ENCODE data around the gene SEMA3F. TPM values are rescaled to one million over a fixed set of nuclear protein-coding genes. Genes with fewer than 3 reads are reported as not detected.

Gene SEMA3F
- total and polyA plus RNA-seq, 2 experiments from 2014 or later, result 21.8 to 27.6 TPM

GRCh38 chr3:50235716-50236483, 80.8 kb downstream of the SEMA3F start, which contains the start of gene GNAI2:
Gene GNAI2 (plus strand): TSS chr3:50236204. CDS start chr3:50236336, 132 bp downstream.
- no peaks in the 10 kb centered on the region for H3K27me3 ChIP-seq
- peak within 1 kb of the TSS; percentile 72 for H3K27ac ChIP-seq
- TF ChIP-seq CTCF (IDR thresholded peaks at IDR 0.05; ENCODE audit: low read depth, low read length), result no peak
- no peaks in the 10 kb centered on the region for H3K9me3 ChIP-seq (ENCODE audit: low read depth)
- H3K36me3 ChIP-seq, result no peaks in the 10 kb centered on the region
- peaks cover 23% of the 10 kb centered on the region for H3K4me1 ChIP-seq (ENCODE audit: low read depth)
- DNase-seq (ENCODE audit: low read depth in 1 of 2, low spot score in 1 of 2), result peak; percentile 99
- peak within 1 kb of the TSS; percentile 57 for H3K4me3 ChIP-seq

GRCh38 chr3:50236484-50237132, 81.5 kb downstream of the SEMA3F start:
- Histone ChIP-seq H3K4me1 (ENCODE audit: low read depth) (peaks cover 30% of the 10 kb centered on the region), H3K4me3 (peak overlapping the region; percentile 57), H3K27ac (peak overlapping the region; percentile 66), H3K36me3 (no peaks in the 10 kb centered on the region), H3K9me3 (ENCODE audit: low read depth) (no peaks in the 10 kb centered on the region), H3K27me3 (no peaks in the 10 kb centered on the region)
- no peak for TF ChIP-seq CTCF (IDR thresholded peaks at IDR 0.05; ENCODE audit: low read depth, low read length)
- DNase-seq (ENCODE audit: low read depth in 1 of 2, low spot score in 1 of 2), result no peak

- Histone ChIP-seq H3K27me3 (no peaks in the 10 kb centered on the region), H3K9me3 (ENCODE audit: low read depth) (no peaks in the 10 kb centered on the region), H3K36me3 (no peaks in the 10 kb centered on the region), H3K4me3 (peak overlapping the region; percentile 57), H3K4me1 (ENCODE audit: low read depth) (peaks cover 31% of the 10 kb centered on the region), H3K27ac (peak overlapping the region; percentile 66)
- TF ChIP-seq CTCF (IDR thresholded peaks at IDR 0.05; ENCODE audit: low read depth, low read length), result no peak
- peak; percentile 44 to 64 for DNase-seq (ENCODE audit: low read depth in 1 of 2, low spot score in 1 of 2)
Observed at GRCh38 chr3:50237133-50237651, 82.1 kb downstream of the SEMA3F start.

GRCh38 chr3:50237754-50238548, 82.8 kb downstream of the SEMA3F start:
- TF ChIP-seq CTCF (IDR thresholded peaks at IDR 0.05; ENCODE audit: low read depth, low read length), result no peak
- H3K27me3 ChIP-seq, result no peaks in the 10 kb centered on the region
- peak; percentile 86 for DNase-seq (ENCODE audit: low read depth in 1 of 2, low spot score in 1 of 2)
- peak overlapping the region; percentile 66 for H3K27ac ChIP-seq
- peak overlapping the region; percentile 57 for H3K4me3 ChIP-seq
- H3K4me1 ChIP-seq (ENCODE audit: low read depth), result peaks cover 27% of the 10 kb centered on the region
- no peaks in the 10 kb centered on the region for H3K9me3 ChIP-seq (ENCODE audit: low read depth)
- no peaks in the 10 kb centered on the region for H3K36me3 ChIP-seq

GRCh38 chr3:50238549-50239026, 83.5 kb downstream of the SEMA3F start:
- TF ChIP-seq CTCF (IDR thresholded peaks at IDR 0.05; ENCODE audit: low read depth, low read length), result no peak
- H3K36me3 ChIP-seq, result no peaks in the 10 kb centered on the region
- DNase-seq (ENCODE audit: low read depth in 1 of 2, low spot score in 1 of 2), result no peak
- H3K9me3 ChIP-seq (ENCODE audit: low read depth), result no peaks in the 10 kb centered on the region
- H3K27ac ChIP-seq, result peak overlapping the region; percentile 66
- no peaks in the 10 kb centered on the region for H3K27me3 ChIP-seq
- H3K4me1 ChIP-seq (ENCODE audit: low read depth), result peaks cover 22% of the 10 kb centered on the region
- peak overlapping the region; percentile 57 for H3K4me3 ChIP-seq
